Neural crest cell (in vitro differentiated cells): ENCODE results near the gene COL6A5. TPM values are rescaled to one million over a fixed set of nuclear protein-coding genes. Genes with fewer than 3 reads are reported as not detected.

Experiments
- DNase-seq: peaks from one replicate; pipeline ENCODE4 v3.0.0; 2021; ENCODE audit warnings: low read depth, mixed read lengths, low spot score
- H3K27ac Mint-ChIP-seq: one replicate; pipeline ENCODE4 v1.8.0; 2021; ENCODE audit warnings: mild to moderate bottlenecking, mixed read lengths; ENCODE audit not compliant: unreplicated experiment
- H3K27me3 Mint-ChIP-seq: 2 replicates; pipeline ENCODE4 v1.8.0; 2021; ENCODE audit warnings: low read depth, mild to moderate bottlenecking, mixed read lengths
- H3K36me3 Mint-ChIP-seq: 2 replicates; pipeline ENCODE4 v1.8.0; 2021; ENCODE audit warnings: low read depth, mild to moderate bottlenecking, mixed read lengths
- H3K4me1 Mint-ChIP-seq: 2 replicates; pipeline ENCODE4 v1.8.0; 2021; ENCODE audit warnings: mixed read lengths
- H3K4me3 Mint-ChIP-seq: one replicate; pipeline ENCODE4 v1.8.0; 2021; ENCODE audit warnings: mild to moderate bottlenecking, mixed read lengths
- H3K9me3 Mint-ChIP-seq: 2 replicates; pipeline ENCODE4 v1.8.0; 2021; ENCODE audit warnings: mixed read lengths
- CTCF ChIP-seq: fragments of 200-600 bp; sonication (generic); conservative IDR thresholded peaks from 2 replicates; pipeline ENCODE4 v1.5.0; 2021; ENCODE audit warnings: antibody characterized with exemption, mild to moderate bottlenecking
- total RNA-seq: library from RNA; stranded (reverse); gene quantifications from 2 replicates; pipeline ENCODE4 v1.2.1, GENCODE V29; 2021

COL6A5 gene
- total RNA-seq, 1 donor from 2014 or later: not detected

- H3K9me3 Mint-ChIP-seq: no peaks in the 10 kb centered on the region
- H3K27ac Mint-ChIP-seq: no peak overlapping the region
These were observed 33.3 kb downstream of the COL6A5 start for GRCh38 chr3:130378677-130379191.

GRCh38 chr3:130379274-130379673 is 33.8 kb downstream of the COL6A5 start:
- no peaks in the 10 kb centered on the region for H3K36me3 Mint-ChIP-seq
- TF ChIP-seq CTCF: no peak
- H3K4me1 Mint-ChIP-seq: no peaks in the 10 kb centered on the region
- DNase-seq: no peak
- no peak overlapping the region for H3K27ac Mint-ChIP-seq
- H3K9me3 Mint-ChIP-seq: no peaks in the 10 kb centered on the region
- no peak overlapping the region for H3K4me3 Mint-ChIP-seq
- H3K27me3 Mint-ChIP-seq: peaks cover 3% of the 10 kb centered on the region

More at GRCh38 chr3:130378677-130379191, 33.3 kb downstream of the COL6A5 start:
- TF ChIP-seq CTCF: no peak
- DNase-seq: no peak
- peaks cover 3% of the 10 kb centered on the region for H3K27me3 Mint-ChIP-seq
- no peak overlapping the region for H3K4me3 Mint-ChIP-seq
- H3K36me3 Mint-ChIP-seq: no peaks in the 10 kb centered on the region
- H3K4me1 Mint-ChIP-seq: no peaks in the 10 kb centered on the region

- H3K4me1 Mint-ChIP-seq: no peaks in the 10 kb centered on the region
- no peaks in the 10 kb centered on the region for H3K9me3 Mint-ChIP-seq
- H3K27me3 Mint-ChIP-seq: peaks cover 3% of the 10 kb centered on the region
- TF ChIP-seq CTCF: no peak
- no peak for DNase-seq
- no peak overlapping the region for H3K4me3 Mint-ChIP-seq
- H3K27ac Mint-ChIP-seq: no peak overlapping the region
- H3K36me3 Mint-ChIP-seq: no peaks in the 10 kb centered on the region
These were observed 34.9 kb downstream of the COL6A5 start for GRCh38 chr3:130380398-130380797.

- no peak overlapping the region for H3K4me3 Mint-ChIP-seq
- H3K27ac Mint-ChIP-seq: no peak overlapping the region
- H3K9me3 Mint-ChIP-seq: no peaks in the 10 kb centered on the region
- no peak for DNase-seq
- no peaks in the 10 kb centered on the region for H3K36me3 Mint-ChIP-seq
- H3K4me1 Mint-ChIP-seq: no peaks in the 10 kb centered on the region
- TF ChIP-seq CTCF: no peak
- peaks cover 3% of the 10 kb centered on the region for H3K27me3 Mint-ChIP-seq
These were observed 38.0 kb downstream of the COL6A5 start for GRCh38 chr3:130383424-130383823.

- Mint-ChIP-seq H3K27me3 (no peaks in the 10 kb centered on the region), H3K4me3 (no peak overlapping the region), H3K27ac (no peak overlapping the region), H3K9me3 (no peaks in the 10 kb centered on the region), H3K4me1 (no peaks in the 10 kb centered on the region), H3K36me3 (no peaks in the 10 kb centered on the region)
- no peak for DNase-seq
- no peak for TF ChIP-seq CTCF
These were observed 39.1 kb downstream of the COL6A5 start for GRCh38 chr3:130384476-130385025.
